Thyroid gland (tissue), 4 donors: Measurements from ENCODE around the gene OAS1. TPM values are rescaled to one million over a fixed set of nuclear protein-coding genes. Genes with fewer than 3 reads are reported as not detected.

Experiments
- DNase-seq, 2 donors: peaks; one replicate each; pipeline ENCODE4 v3.0.0-alpha.2; 2019
- H3K27ac ChIP-seq, 3 donors: fragments of 200-600 bp; sonication (generic); 1 replicate in 2 of 3; 2 replicates in 1 of 3; pipeline ENCODE4 v1.5.1; 2016 to 2019; ENCODE audit warnings: mild to moderate bottlenecking in 1 of 3, moderate library complexity in 1 of 3
- H3K27me3 ChIP-seq: fragments of 200-600 bp; sonication (generic); one replicate; pipeline ENCODE4 v1.5.1; 2019
- H3K36me3 ChIP-seq, 2 donors: fragments of 200-600 bp; sonication (generic); one replicate each; pipeline ENCODE4 v1.5.1; 2016 to 2019
- H3K4me1 ChIP-seq, 2 donors: fragments of 200-600 bp; sonication (generic); one replicate each; pipeline ENCODE4 v1.5.1; 2017 to 2019
- H3K4me3 ChIP-seq, 3 donors: fragments of 200-600 bp; sonication (generic); replicated peaks in 1 of 3; 1 replicate in 2 of 3; 2 replicates in 1 of 3; pipeline ENCODE4 v1.5.1; 2016; ENCODE audit warnings: mild to moderate bottlenecking in 1 of 3
- H3K9me3 ChIP-seq: fragments of 200-600 bp; sonication (generic); one replicate; pipeline ENCODE4 v1.5.1; 2017
- POLR2A ChIP-seq, 2 donors: fragments of 450-650 bp; IDR thresholded peaks; one replicate each; pipeline ENCODE4 v1.6.1; 2017; ENCODE audit warnings: antibody characterized with exemption in 2 of 2, mild to moderate bottlenecking in 2 of 2, moderate library complexity in 1 of 2
- WGBS, 2 donors: methylation state at CpG; one replicate each; pipeline ENCODE4 v1.1.5; 2017; 5-methylcytosine and 5-hydroxymethylcytosine counted together
- intact Hi-C: fragments of 100-400 bp; cut with DNase I; formaldehyde crosslinking; loops from one replicate; pipeline ENCODE4 v1.15.1; 2023
- total RNA-seq, 4 donors: library from RNA; depleted of rRNA; stranded (reverse); fragments of >200 nt; gene quantifications; one replicate each; pipeline ENCODE4 v1.2.3, GENCODE V29; 2016
- TF ChIP-seq, protein P1 (sequence below), 6 experiments: fragments of 200-600 bp in 3 of 6; fragments of 450-650 bp in 3 of 6; sonication (generic) in 3 of 6; IDR thresholded peaks; one replicate each; pipeline ENCODE4 v1.5.1; 2016 to 2019; ENCODE audit warnings: antibody characterized with exemption in 6 of 6, mild to moderate bottlenecking in 2 of 6, inconsistent platforms in 1 of 6, moderate library complexity in 1 of 6

OAS1 gene
- total RNA-seq, 4 donors from 2014 or later: 5.5 to 9.2 (median 7.0) TPM

DNA sequence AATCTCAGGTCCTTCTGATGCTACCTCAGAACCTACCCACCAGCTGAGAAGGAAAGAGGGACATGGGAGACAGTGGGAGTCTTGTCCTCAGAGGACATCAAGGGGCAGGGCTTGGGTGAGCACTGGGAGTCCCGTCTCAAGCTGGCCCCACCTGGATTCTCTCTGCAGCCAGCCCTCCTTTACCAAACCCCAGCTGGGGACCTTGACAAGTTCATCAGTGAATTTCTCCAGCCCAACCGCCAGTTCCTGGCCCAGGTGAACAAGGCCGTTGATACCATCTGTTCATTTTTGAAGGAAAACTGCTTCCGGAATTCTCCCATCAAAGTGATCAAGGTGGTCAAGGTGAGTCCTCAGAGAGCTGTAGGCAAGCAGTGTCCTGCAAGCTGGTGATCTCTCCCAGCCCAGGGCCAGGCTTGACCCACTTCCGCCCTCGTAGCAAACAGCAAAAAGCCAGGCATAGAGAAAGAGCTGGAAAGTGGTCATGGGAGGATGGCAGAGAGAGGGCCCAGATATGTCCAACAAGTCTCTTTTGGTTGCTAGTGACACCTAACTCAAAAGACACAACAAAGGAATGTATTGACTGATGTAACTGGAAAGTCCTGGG is 57.4 kb downstream of the OAS1 start:
- H3K36me3 ChIP-seq: peaks cover 6 to 11% of the 10 kb centered on the region in 2 donors
- no peak overlapping the region for H3K27ac ChIP-seq
- intact Hi-C loops: no loop called here
- 89 to 98% methylated on average over 6 of the region's 6 CpGs for WGBS, 2 donors
- DNase-seq: no peak
- no peaks in the 10 kb centered on the region for H3K4me1 ChIP-seq
- no peaks in the 10 kb centered on the region for H3K9me3 ChIP-seq
- no peaks in the 10 kb centered on the region for H3K27me3 ChIP-seq
- no peak overlapping the region for H3K4me3 ChIP-seq
- no peak for TF ChIP-seq POLR2A (IDR thresholded peaks at IDR 0.05)
- TF ChIP-seq, protein P1, sequence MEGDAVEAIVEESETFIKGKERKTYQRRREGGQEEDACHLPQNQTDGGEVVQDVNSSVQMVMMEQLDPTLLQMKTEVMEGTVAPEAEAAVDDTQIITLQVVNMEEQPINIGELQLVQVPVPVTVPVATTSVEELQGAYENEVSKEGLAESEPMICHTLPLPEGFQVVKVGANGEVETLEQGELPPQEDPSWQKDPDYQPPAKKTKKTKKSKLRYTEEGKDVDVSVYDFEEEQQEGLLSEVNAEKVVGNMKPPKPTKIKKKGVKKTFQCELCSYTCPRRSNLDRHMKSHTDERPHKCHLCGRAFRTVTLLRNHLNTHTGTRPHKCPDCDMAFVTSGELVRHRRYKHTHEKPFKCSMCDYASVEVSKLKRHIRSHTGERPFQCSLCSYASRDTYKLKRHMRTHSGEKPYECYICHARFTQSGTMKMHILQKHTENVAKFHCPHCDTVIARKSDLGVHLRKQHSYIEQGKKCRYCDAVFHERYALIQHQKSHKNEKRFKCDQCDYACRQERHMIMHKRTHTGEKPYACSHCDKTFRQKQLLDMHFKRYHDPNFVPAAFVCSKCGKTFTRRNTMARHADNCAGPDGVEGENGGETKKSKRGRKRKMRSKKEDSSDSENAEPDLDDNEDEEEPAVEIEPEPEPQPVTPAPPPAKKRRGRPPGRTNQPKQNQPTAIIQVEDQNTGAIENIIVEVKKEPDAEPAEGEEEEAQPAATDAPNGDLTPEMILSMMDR (IDR thresholded peaks at IDR 0.05): no peak

DNA sequence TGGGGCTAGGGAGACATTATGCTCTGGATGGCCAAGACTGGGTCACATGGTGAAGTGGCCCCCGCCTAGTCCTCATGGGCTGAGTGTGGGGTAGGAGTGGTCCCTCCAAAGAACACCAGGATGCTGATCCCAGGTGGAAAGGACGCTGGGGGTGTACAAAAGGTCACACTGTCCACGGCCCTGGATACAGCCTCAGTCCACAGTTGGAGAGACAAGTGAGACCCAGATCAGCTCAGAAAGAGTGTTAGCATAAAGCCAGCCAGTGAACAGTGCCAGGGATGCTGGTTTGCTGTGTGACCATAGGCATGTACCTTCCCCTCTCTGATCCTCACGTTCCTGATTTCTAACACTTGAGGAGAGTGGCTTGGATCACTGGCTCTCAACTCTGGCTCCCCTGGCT is 58.2 kb downstream of the OAS1 start:
- H3K4me3 ChIP-seq: no peak overlapping the region
- intact Hi-C loops: no loop called here
- WGBS, 2 donors: 90 to 94% methylated on average over 4 of the region's 4 CpGs
- no peaks in the 10 kb centered on the region for H3K27me3 ChIP-seq
- H3K4me1 ChIP-seq: no peaks in the 10 kb centered on the region
- TF ChIP-seq, protein P1 (IDR thresholded peaks at IDR 0.05): no peak
- TF ChIP-seq POLR2A (IDR thresholded peaks at IDR 0.05): no peak
- DNase-seq: no peak
- H3K9me3 ChIP-seq: no peaks in the 10 kb centered on the region
- peaks cover 6 to 11% of the 10 kb centered on the region in 2 donors for H3K36me3 ChIP-seq
- no peak overlapping the region for H3K27ac ChIP-seq

DNA sequence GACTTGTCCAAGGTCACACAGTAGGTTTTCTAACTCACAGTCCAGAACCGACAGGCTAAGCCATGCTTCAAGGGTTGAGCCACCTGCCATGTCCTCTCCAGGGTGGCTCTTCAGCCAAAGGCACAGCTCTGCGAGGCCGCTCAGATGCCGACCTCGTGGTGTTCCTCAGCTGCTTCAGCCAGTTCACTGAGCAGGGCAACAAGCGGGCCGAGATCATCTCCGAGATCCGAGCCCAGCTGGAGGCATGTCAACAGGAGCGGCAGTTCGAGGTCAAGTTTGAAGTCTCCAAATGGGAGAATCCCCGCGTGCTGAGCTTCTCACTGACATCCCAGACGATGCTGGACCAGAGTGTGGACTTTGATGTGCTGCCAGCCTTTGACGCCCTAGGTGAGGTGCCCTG is 58.9 kb downstream of the OAS1 start:
- 90 to 95% methylated on average over 11 of the region's 15 CpGs for WGBS, 2 donors
- Histone ChIP-seq H3K9me3 (no peaks in the 10 kb centered on the region), H3K4me3 (no peak overlapping the region), H3K4me1 (no peaks in the 10 kb centered on the region), H3K27me3 (no peaks in the 10 kb centered on the region), H3K36me3 (peaks cover 6 to 11% of the 10 kb centered on the region in 2 donors), H3K27ac (no peak overlapping the region)
- TF ChIP-seq, protein P1 (IDR thresholded peaks at IDR 0.05): no peak
- TF ChIP-seq POLR2A (IDR thresholded peaks at IDR 0.05): no peak
- DNase-seq: no peak
- intact Hi-C loops: no loop called here

DNA sequence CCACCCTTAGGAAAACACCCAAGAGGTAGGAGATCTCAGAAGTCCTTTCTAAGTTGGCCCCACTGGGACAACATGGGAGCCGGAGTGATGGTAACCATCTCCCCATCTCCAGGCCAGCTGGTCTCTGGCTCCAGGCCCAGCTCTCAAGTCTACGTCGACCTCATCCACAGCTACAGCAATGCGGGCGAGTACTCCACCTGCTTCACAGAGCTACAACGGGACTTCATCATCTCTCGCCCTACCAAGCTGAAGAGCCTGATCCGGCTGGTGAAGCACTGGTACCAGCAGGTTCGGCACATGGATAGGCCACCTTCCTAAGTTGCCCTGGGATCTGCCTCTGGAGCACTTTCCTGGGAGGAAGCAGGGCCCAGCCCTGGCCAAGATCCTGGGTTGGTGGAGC is 60.5 kb downstream of the OAS1 start:
- DNase-seq: no peak
- Histone ChIP-seq H3K36me3 (peaks cover 4 to 5% of the 10 kb centered on the region in 2 donors), H3K4me1 (no peaks in the 10 kb centered on the region), H3K4me3 (no peak overlapping the region), H3K9me3 (no peaks in the 10 kb centered on the region), H3K27ac (no peak overlapping the region), H3K27me3 (no peaks in the 10 kb centered on the region)
- TF ChIP-seq POLR2A (IDR thresholded peaks at IDR 0.05): no peak
- TF ChIP-seq, protein P1 (IDR thresholded peaks at IDR 0.05): no peak
- WGBS, 2 donors: 97 to 99% methylated on average over 9 of the region's 9 CpGs
- intact Hi-C loops: no loop called here

DNA sequence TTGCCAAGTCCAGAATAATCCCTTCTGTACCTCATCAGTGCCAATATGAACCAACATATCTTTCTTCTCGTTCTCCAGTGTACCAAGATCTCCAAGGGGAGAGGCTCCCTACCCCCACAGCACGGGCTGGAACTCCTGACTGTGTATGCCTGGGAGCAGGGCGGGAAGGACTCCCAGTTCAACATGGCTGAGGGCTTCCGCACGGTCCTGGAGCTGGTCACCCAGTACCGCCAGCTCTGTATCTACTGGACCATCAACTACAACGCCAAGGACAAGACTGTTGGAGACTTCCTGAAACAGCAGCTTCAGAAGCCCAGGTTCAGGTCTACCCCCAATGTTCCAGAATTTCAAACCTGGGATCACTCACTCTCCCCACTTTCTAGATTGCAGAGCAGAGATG is 61.1 kb downstream of the OAS1 start:
- no peaks in the 10 kb centered on the region for H3K9me3 ChIP-seq
- no peak overlapping the region for H3K27ac ChIP-seq
- no peaks in the 10 kb centered on the region for H3K4me1 ChIP-seq
- 98% methylated on average over 7 of the region's 7 CpGs for WGBS, 2 donors
- TF ChIP-seq, protein P1 (IDR thresholded peaks at IDR 0.05): no peak
- no peak for TF ChIP-seq POLR2A (IDR thresholded peaks at IDR 0.05)
- H3K36me3 ChIP-seq: no peaks in the 10 kb centered on the region
- H3K4me3 ChIP-seq: no peak overlapping the region
- DNase-seq: no peak
- intact Hi-C loops: no loop called here
- no peaks in the 10 kb centered on the region for H3K27me3 ChIP-seq

Other genes starting within 250 kb of the OAS1 start
- not detected for gene RPH3A, start 115.2 kb upstream of the OAS1 start, total RNA-seq
- gene OAS3, start 31.5 kb downstream of the OAS1 start, total RNA-seq: 1 to 10 TPM; 3.0 to 7.4 (median 5.7) TPM
- 1 to 10 TPM; 2.7 to 9.1 (median 6.0) TPM for gene OAS2, start 71.6 kb downstream of the OAS1 start, total RNA-seq
- 10 to 100 TPM; 11.5 to 37.1 (median 20.6) TPM for gene DTX1, start 149.8 kb downstream of the OAS1 start, total RNA-seq
- gene RASAL1, start 228.8 kb downstream of the OAS1 start, total RNA-seq: 10 to 100 TPM; 27.3 to 52.9 (median 45.1) TPM
- under 1 TPM in 1 of 4 donors, not detected in 3; 0.56 TPM for gene CFAP73, start 242.8 kb downstream of the OAS1 start, total RNA-seq